Measurements from ENCODE around the gene SLC2A14.
"Not testable (repeated sequence)": the region's sequence is repeated elsewhere in the genome, so short reads cannot be mapped to it uniquely, and the experiment has no call there.

SLC2A14 gene

GRCh38 chr12:7869137-7869536 is 3.6 kb downstream of the SLC2A14 start:
- no peak for FAIRE-seq

GRCh38 chr12:7868391-7868790 is 4.3 kb downstream of the SLC2A14 start:
- no peak for FAIRE-seq

- no peak for FAIRE-seq
These were observed 8.0 kb downstream of the SLC2A14 start for GRCh38 chr12:7864601-7865150.

GRCh38 chr12:7862814-7863348 is 9.8 kb downstream of the SLC2A14 start:
- FAIRE-seq: not testable (repeated sequence)

GRCh38 chr12:7862301-7862700 is 10.4 kb downstream of the SLC2A14 start:
- not testable (repeated sequence) for FAIRE-seq

- no peak for FAIRE-seq
These were observed 13.2 kb downstream of the SLC2A14 start for GRCh38 chr12:7859552-7859951.

GRCh38 chr12:7857971-7858370 is 14.7 kb downstream of the SLC2A14 start:
- FAIRE-seq: no peak

- FAIRE-seq: no peak
These were observed 16.2 kb downstream of the SLC2A14 start for GRCh38 chr12:7856516-7856915.

GRCh38 chr12:7853557-7853956 is 19.2 kb downstream of the SLC2A14 start:
- no peak for FAIRE-seq

GRCh38 chr12:7851622-7852081 is 21.1 kb downstream of the SLC2A14 start:
- FAIRE-seq: not testable (repeated sequence)

- FAIRE-seq: not testable (repeated sequence)
These were observed 22.6 kb downstream of the SLC2A14 start for GRCh38 chr12:7850099-7850498.

GRCh38 chr12:7848098-7848422 is 24.7 kb downstream of the SLC2A14 start:
- not testable (repeated sequence) for FAIRE-seq

GRCh38 chr12:7847226-7848097 is 25.3 kb downstream of the SLC2A14 start:
- not testable (repeated sequence) for FAIRE-seq

- no peak for FAIRE-seq
These were observed 28.6 kb downstream of the SLC2A14 start for GRCh38 chr12:7844116-7844515.

- not testable (repeated sequence) for FAIRE-seq
These were observed 29.1 kb downstream of the SLC2A14 start for GRCh38 chr12:7843583-7843982.

GRCh38 chr12:7843149-7843548 is 29.6 kb downstream of the SLC2A14 start:
- FAIRE-seq: not testable (repeated sequence)

GRCh38 chr12:7842444-7842843 is 30.3 kb downstream of the SLC2A14 start:
- FAIRE-seq: not testable (repeated sequence)

GRCh38 chr12:7839848-7840247 is 32.9 kb downstream of the SLC2A14 start:
- FAIRE-seq: not testable (repeated sequence)

- not testable (repeated sequence) for FAIRE-seq
These were observed 33.5 kb downstream of the SLC2A14 start for GRCh38 chr12:7839226-7839625.

- FAIRE-seq: no peak
These were observed 35.3 kb downstream of the SLC2A14 start for GRCh38 chr12:7837366-7837765.

- no peak for FAIRE-seq
These were observed 36.9 kb downstream of the SLC2A14 start for GRCh38 chr12:7835766-7836165.

GRCh38 chr12:7835116-7835515 is 37.6 kb downstream of the SLC2A14 start:
- no peak for FAIRE-seq

GRCh38 chr12:7834701-7835100 is 38.0 kb downstream of the SLC2A14 start:
- FAIRE-seq: no peak

GRCh38 chr12:7833831-7834230 is 38.9 kb downstream of the SLC2A14 start:
- FAIRE-seq: no peak
